HepG2 (cell line): ENCODE measurements around the gene CENPK. TPM values are rescaled to one million over a fixed set of nuclear protein-coding genes. Genes with fewer than 3 reads are reported as not detected.

Experiments
- ATAC-seq: fragments of 200-7000 bp; cut with Tn5 transposase; 3 replicates; pipeline ENCODE4 v1.9.1; 2020; ENCODE audit warnings: mild to moderate bottlenecking, moderate library complexity
- Bru-seq: library from RNA; stranded (reverse); fragments of 400-500 nt; gene quantifications from one replicate; lab custom pipeline; 2021; lab: Mats Ljungman, UMichigan
- BruChase-seq, 2 experiments: library from RNA; stranded (reverse); fragments of 400-500 nt; gene quantifications; one replicate each; lab custom pipeline; 2021; lab: Mats Ljungman, UMichigan
- BruUV-seq: library from RNA; stranded (reverse); fragments of 400-500 nt; replicated peaks from 2 replicates; lab custom pipeline; 2021; lab: Mats Ljungman, UMichigan
- CTCF ChIA-PET: fragments of 300-600 bp; formaldehyde crosslinking; extraction: SDS; loops from one replicate; lab custom pipeline; 2021; ENCODE audit warnings: low total read pairs, inconsistent platforms, low intra/inter-chr PET ratio; lab: Yijun Ruan, JAX
- POLR2A ChIA-PET: fragments of 350-600 bp; sonication (Branson Sonifier 250); formaldehyde crosslinking; loops from one replicate; lab custom pipeline; 2020; ENCODE audit warnings: antibody characterized with exemption, inconsistent platforms; lab: Yijun Ruan, JAX
- DNase-seq: peaks from one replicate; pipeline ENCODE4 v3.0.0-alpha.2; 2015; ENCODE audit warnings: low spot score
- FAIRE-seq: peaks from 3 replicates; lab custom pipeline; 2011; peaks lifted over from hg19 to GRCh38; lab: Jason Lieb, UNC
- H2AFZ ChIP-seq: one replicate; pipeline ENCODE4 v1.6.1; 2011; ENCODE audit warnings: low read length, inconsistent platforms
- H3K27ac ChIP-seq: fragments of 300-600 bp; 3 replicates; pipeline ENCODE4 v1.8.0; 2011; ENCODE audit warnings: mixed run types, mild to moderate bottlenecking, mixed read lengths, low read length, inconsistent platforms; ENCODE audit not compliant: insufficient read depth; ENCODE audit errors: extremely low read length
- H3K27me3 ChIP-seq, 2 experiments: fragments of 200-600 bp in 1 of 2; 2 replicates in 1 of 2; 3 replicates in 1 of 2; pipeline versions ENCODE4 v1.6.0 to v1.8.0; 2011; ENCODE audit warnings: low read length in 2 of 2, mild to moderate bottlenecking in 2 of 2, moderate library complexity in 2 of 2, inconsistent platforms in 1 of 2; ENCODE audit not compliant: insufficient read depth in 2 of 2, control insufficient read depth in 1 of 2
- H3K36me3 ChIP-seq, 2 experiments: fragments of 200-600 bp in 1 of 2; replicated peaks in 1 of 2; 2 replicates in 1 of 2; 3 replicates in 1 of 2; pipeline versions ENCODE4 v1.5.1 to v1.8.0; 2011; ENCODE audit warnings: low read length in 2 of 2, inconsistent platforms in 1 of 2; ENCODE audit not compliant: insufficient read depth in 2 of 2, control insufficient read depth in 1 of 2
- H3K4me1 ChIP-seq: 2 replicates; pipeline ENCODE4 v1.5.1; 2012; ENCODE audit warnings: low read length, inconsistent platforms; ENCODE audit not compliant: insufficient read depth
- H3K4me2 ChIP-seq: 2 replicates; pipeline ENCODE4 v1.6.0; 2011; ENCODE audit warnings: low read depth, low read length, inconsistent platforms
- H3K4me3 ChIP-seq, 3 experiments: fragments of 200-600 bp in 1 of 3; sonication (generic), shearing (Covaris generic) in 1 of 3; replicated peaks in 1 of 3; 2 replicates each; pipeline ENCODE4 v1.5.1; 2011 to 2016; ENCODE audit warnings: low read length in 3 of 3, inconsistent platforms in 2 of 3, low read depth in 2 of 3, mild to moderate bottlenecking in 2 of 3, control low read depth in 1 of 3, mixed read lengths in 1 of 3; ENCODE audit not compliant: insufficient read depth in 1 of 3
- H3K79me2 ChIP-seq: one replicate; pipeline ENCODE4 v1.6.1; 2011; ENCODE audit warnings: low read length, inconsistent platforms; ENCODE audit not compliant: insufficient read depth
- H3K9ac ChIP-seq: 2 replicates; pipeline ENCODE4 v1.6.0; 2011; ENCODE audit warnings: mild to moderate bottlenecking, low read depth, low read length, inconsistent platforms; ENCODE audit not compliant: insufficient read depth
- H3K9me3 ChIP-seq: 2 replicates; pipeline ENCODE4 v1.5.1; 2012; ENCODE audit warnings: mild to moderate bottlenecking, low read length
- H4K20me1 ChIP-seq: 2 replicates; pipeline ENCODE4 v1.6.0; 2011; ENCODE audit warnings: inconsistent platforms, mild to moderate bottlenecking, low read length, moderate library complexity; ENCODE audit not compliant: insufficient read depth
- RERE ChIP-seq: IDR thresholded peaks from 2 replicates; pipeline ENCODE4 v1.6.1; 2016; ENCODE audit warnings: low read depth, missing genetic modification reagents, missing compliant biosample characterization
- REST ChIP-seq, 2 experiments: IDR thresholded peaks; 2 replicates each; pipeline ENCODE4 v1.6.1; 2011 to 2012; ENCODE audit warnings: low read length in 2 of 2, borderline replicate concordance in 1 of 2, low read depth in 1 of 2, mild to moderate bottlenecking in 1 of 2, moderate library complexity in 1 of 2
- ZBTB38 ChIP-seq: sonication (generic); formaldehyde crosslinking; IDR thresholded peaks from 2 replicates; pipeline ENCODE4 v1.5.1; 2020; ENCODE audit warnings: mild to moderate bottlenecking, missing genetic modification reagents
- ZNF788 ChIP-seq: sonication (generic); formaldehyde crosslinking; IDR thresholded peaks from 2 replicates; pipeline ENCODE4 v1.5.0; 2020; ENCODE audit warnings: mild to moderate bottlenecking, missing genetic modification reagents, borderline replicate concordance
- ZNF879 ChIP-seq: sonication (generic); formaldehyde crosslinking; IDR thresholded peaks from 2 replicates; pipeline ENCODE4 v1.8.1; 2023; ENCODE audit warnings: missing genetic modification reagents
- WGBS: methylation state at CpG from one replicate; pipeline ENCODE4 v1.1.6; 2017; ENCODE audit warnings: low lambda C conversion rate; 5-methylcytosine and 5-hydroxymethylcytosine counted together
- in situ Hi-C: cut with HindIII; loops from 2 replicates; pipeline ENCODE4 v1.10.0; 2017; ENCODE audit warnings: low pct_unique_long_range_greater_than_20kb; ENCODE audit not compliant: extremely low pct_ligation_motif_present
- intact Hi-C: fragments of 100-400 bp; cut with micrococcal nuclease; formaldehyde crosslinking; loops from one replicate; pipeline ENCODE4 v1.10.0; 2022; ENCODE audit not compliant: unreplicated experiment
- long read RNA-seq, 2 experiments: library from RNA in 1 of 2; library from polyadenylated mRNA in 1 of 2; stranded (forward) in 1 of 2; unstranded in 1 of 2; transcript quantifications; one replicate each; pipeline ENCODE4 v2.0.0, GENCODE V29; 2019 to 2022
- polyA minus RNA-seq, 3 experiments: library from RNA; depleted of rRNA, polyadenylated mRNA; stranded (reverse); fragments of >200 nt; gene quantifications; 2 replicates each; pipeline ENCODE4 v1.2.3, GENCODE V29; 2011; ENCODE audit warnings: low replicate concordance in 1 of 3
- polyA plus RNA-seq, 8 experiments: library from polyadenylated mRNA; depleted of rRNA in 3 of 8; stranded (reverse) in 7 of 8; unstranded in 1 of 8; fragments of >200 nt; fragmentation: Illumina TruSeq in 4 of 8; extraction: Trizol in 4 of 8; gene quantifications; 2 replicates each; pipeline versions ENCODE4 v1.2.1 to v1.2.3, GENCODE V29; 2011 to 2016; ENCODE audit warnings: low read depth in 4 of 8, missing spikeins in 1 of 8, mixed read lengths in 1 of 8; ENCODE audit not compliant: insufficient read depth in 1 of 8
- total RNA-seq, 5 experiments: library from RNA; depleted of rRNA; stranded (reverse); fragments of >200 nt; fragmentation: Illumina TruSeq; extraction: Trizol; gene quantifications; 2 replicates each; pipeline ENCODE4 v1.2.3, GENCODE V29; 2016; ENCODE audit warnings: low read depth in 1 of 5

The CENPK gene
- total RNA-seq (2016; rRNA removed; fragmentation: Illumina TruSeq; extraction: Trizol) (54.4 and 75.0 TPM in 2 replicates), polyA plus RNA-seq (2011; rRNA removed) (7.9 and 14.3 TPM in 2 replicates), polyA minus RNA-seq (2011; rRNA and poly(A)+ RNA removed; ENCODE audit: low replicate concordance) (6.8 and 14.7 TPM in 2 replicates), Bru-seq, nascent RNA (percentile 70 among the genes with signal in this experiment), BruChase-seq, experiment 1, labeled RNA remaining after a 6-hour chase (percentile 62 among the genes with signal in this experiment), BruChase-seq, experiment 2, labeled RNA remaining after a 2-hour chase (percentile 77 among the genes with signal in this experiment)
- 46.1 and 46.6 TPM in 2 replicates for total RNA-seq (2016; cell fraction: cytosol; rRNA removed; fragmentation: Illumina TruSeq; extraction: Trizol; ENCODE audit: low read depth)
- 52.6 and 72.1 TPM in 2 replicates for total RNA-seq (2016; cell fraction: insoluble cytoplasmic fraction; rRNA removed; fragmentation: Illumina TruSeq; extraction: Trizol)
- 40.9 and 42.8 TPM in 2 replicates for total RNA-seq (2016; cell fraction: membrane; rRNA removed; fragmentation: Illumina TruSeq; extraction: Trizol)
- 69.1 and 71.8 TPM in 2 replicates for total RNA-seq (2016; cell fraction: nucleus; rRNA removed; fragmentation: Illumina TruSeq; extraction: Trizol)
- polyA plus RNA-seq (2011; cell fraction: cytosol; rRNA removed), result 3.3 and 5.2 TPM in 2 replicates
- polyA plus RNA-seq (2011; cell fraction: nucleus; rRNA removed), result 7.8 and 11.5 TPM in 2 replicates
- polyA plus RNA-seq (2012), result 5.3 and 16.9 TPM in 2 replicates
- 9.7 and 14.1 TPM in 2 replicates for polyA plus RNA-seq (2016; cell fraction: cytosol; fragmentation: Illumina TruSeq; extraction: Trizol; ENCODE audit: low read depth)
- polyA plus RNA-seq (2016; cell fraction: insoluble cytoplasmic fraction; fragmentation: Illumina TruSeq; extraction: Trizol; ENCODE audit: low read depth), result 61.5 and 69.5 TPM in 2 replicates
- polyA plus RNA-seq (2016; cell fraction: membrane; fragmentation: Illumina TruSeq; extraction: Trizol; ENCODE audit: low read depth), result 16.6 and 22.9 TPM in 2 replicates
- 62.2 and 63.3 TPM in 2 replicates for polyA plus RNA-seq (2016; cell fraction: nucleus; fragmentation: Illumina TruSeq; extraction: Trizol; ENCODE audit: insufficient read depth, low read depth)
- polyA minus RNA-seq (2011; cell fraction: cytosol; rRNA and poly(A)+ RNA removed), result 5.1 and 8.4 TPM in 2 replicates
- 45.1 and 68.2 TPM in 2 replicates for polyA minus RNA-seq (2011; cell fraction: nucleus; rRNA and poly(A)+ RNA removed)
- long read RNA-seq, experiment 1, transcript CENPK-202 (11 exons, 1,734 nt), result major isoform, 7 of 35 reads
- long read RNA-seq, experiment 1, partial matches to known transcripts, result 13 of 35 reads
- long read RNA-seq, experiment 1, other reads (novel, unspliced or antisense), result 11 of 35 reads
- long read RNA-seq, experiment 2, partial matches to known transcripts, result 2 of 2 reads
- long read RNA-seq, experiment 2, other reads (novel, unspliced or antisense), result 0 of 2 reads

GRCh38 chr5:65562731-65563701, at the start of gene CENPK, which contains the start of gene PPWD1:
Gene CENPK, minus strand, starts transcription at chr5:65563168. Its CDS starts 8,261 bp downstream, at chr5:65554907.
Gene PPWD1, plus strand, starts transcription at chr5:65563296. Its CDS starts 15 bp downstream, at chr5:65563311.
- no TSS peak for BruUV-seq
- TF ChIP-seq RERE (no peak), ZBTB38 (CRISPR knock-in tag) (peak; percentile 33; the same call in 1 of the 2 replicates), ZNF879 (no peak), REST (IDR thresholded peaks at IDR 0.05; ENCODE audit: borderline replicate concordance in 1 of 2, low read depth in 1 of 2, low read length in 2 of 2) (peak in 1 of 2 experiments; percentile 58; a peak in 1 of 4 replicates), ZNF788 (CRISPR knock-in tag) (0 out of 2 replicates have a peak, but pooled peaks have one; percentile 84)

More at GRCh38 chr5:65562731-65563701, at the start of gene CENPK, which contains the start of gene PPWD1:
- no peaks in the 10 kb centered on the region for H4K20me1 ChIP-seq
- peak within 1 kb of the TSS; percentile 88 for H3K9ac ChIP-seq
- H3K4me1 ChIP-seq, result peaks cover 28% of the 10 kb centered on the region
- peak within 1 kb of the TSS; percentile 71 for H3K4me2 ChIP-seq
- POLR2A ChIA-PET, result interaction anchor here (0.9 to 1.4 kb wide), 8 partner anchors 8 to 460 kb away, joined by 3 to 11 read pairs (median 4); partner anchors contain the start of genes ADAMTS6, ERBIN and TRIM23
- intact Hi-C loops (loop anchor here (5.0 kb wide), 2 partner anchors 59 to 579 kb away; partner anchors contain the start of genes SREK1 and TRIM23), in situ Hi-C loops (no loop called here)
- H3K36me3 ChIP-seq, result peaks cover 4 to 8% of the 10 kb centered on the region in 2 experiments; a peak in 3 of 5 replicates
- H3K79me2 ChIP-seq, result peaks cover 58% of the 10 kb centered on the region
- FAIRE-seq (peak; percentile 85), ATAC-seq (peak; percentile 100), DNase-seq (peak; percentile 93)
- CTCF ChIA-PET, result no interaction called here
- peak within 1 kb of the TSS; percentile 66 to 98 (median 84) for H3K4me3 ChIP-seq
- H3K27ac ChIP-seq, result peak within 1 kb of the TSS; percentile 94
- WGBS, result under 1% methylated on average over 44 of the region's 54 CpGs
- no peaks in the 10 kb centered on the region; a peak in 1 of 5 replicates for H3K27me3 ChIP-seq
- peak within 1 kb of the TSS; percentile 94 for H2AFZ ChIP-seq
- H3K9me3 ChIP-seq, result no peaks in the 10 kb centered on the region
